ENCODE data around the gene PRSS50.

The PRSS50 gene

GRCh38 chr3:46679681-46680080 lies 38.0 kb downstream of the PRSS50 start:
- H3K36me3 Mint-ChIP-seq, result no peaks in the 10 kb centered on the region
- no peak overlapping the region for H3K27ac Mint-ChIP-seq
- no peaks in the 10 kb centered on the region for H3K27me3 Mint-ChIP-seq
- H3K4me1 Mint-ChIP-seq, result no peaks in the 10 kb centered on the region
- ATAC-seq (replicated peaks) (no peak), DNase-seq (no peak)
- no peaks in the 10 kb centered on the region for H3K9me3 Mint-ChIP-seq
- no peak overlapping the region for H3K4me3 Mint-ChIP-seq

GRCh38 chr3:46678280-46678679 lies 39.4 kb downstream of the PRSS50 start:
- Mint-ChIP-seq H3K27ac (no peak overlapping the region), H3K36me3 (no peaks in the 10 kb centered on the region), H3K9me3 (peaks cover 0 to 1% of the 10 kb centered on the region in 2 donors), H3K4me3 (no peak overlapping the region), H3K27me3 (peaks cover 5 to 6% of the 10 kb centered on the region in 2 donors), H3K4me1 (no peaks in the 10 kb centered on the region)
- DNase-seq (no peak), ATAC-seq (replicated peaks) (no peak)

GRCh38 chr3:46677411-46677726 lies 40.3 kb downstream of the PRSS50 start:
- Mint-ChIP-seq H3K27ac (no peak overlapping the region), H3K9me3 (peaks cover 0 to 1% of the 10 kb centered on the region in 2 donors), H3K36me3 (no peaks in the 10 kb centered on the region), H3K4me3 (no peak overlapping the region), H3K27me3 (peaks cover 6 to 8% of the 10 kb centered on the region in 2 donors), H3K4me1 (no peaks in the 10 kb centered on the region)
- no peak for ATAC-seq (replicated peaks)
- DNase-seq, result no peak

GRCh38 chr3:46676601-46677410 lies 40.9 kb downstream of the PRSS50 start:
- Mint-ChIP-seq H3K27ac (no peak overlapping the region), H3K9me3 (peaks cover 0 to 1% of the 10 kb centered on the region in 2 donors), H3K4me3 (no peak overlapping the region), H3K4me1 (no peaks in the 10 kb centered on the region), H3K27me3 (peaks cover 6 to 8% of the 10 kb centered on the region in 2 donors), H3K36me3 (no peaks in the 10 kb centered on the region)
- ATAC-seq (replicated peaks) (no peak), DNase-seq (no peak)

- no peaks in the 10 kb centered on the region for H3K4me1 Mint-ChIP-seq
Measured at GRCh38 chr3:46675843-46676567, 41.7 kb downstream of the PRSS50 start.

GRCh38 chr3:46675426-46675825 lies 42.2 kb downstream of the PRSS50 start:
- DNase-seq (no peak), ATAC-seq (replicated peaks) (no peak)
- Mint-ChIP-seq H3K36me3 (no peaks in the 10 kb centered on the region), H3K27ac (no peak overlapping the region), H3K9me3 (peaks cover 0 to 1% of the 10 kb centered on the region in 2 donors), H3K4me1 (no peaks in the 10 kb centered on the region), H3K4me3 (no peak overlapping the region), H3K27me3 (peaks cover 6 to 8% of the 10 kb centered on the region in 2 donors)

More at GRCh38 chr3:46675843-46676567, 41.7 kb downstream of the PRSS50 start:
- Mint-ChIP-seq H3K36me3 (no peaks in the 10 kb centered on the region), H3K27me3 (peaks cover 6 to 8% of the 10 kb centered on the region in 2 donors), H3K4me3 (no peak overlapping the region), H3K27ac (no peak overlapping the region), H3K9me3 (peaks cover 0 to 1% of the 10 kb centered on the region in 2 donors)
- no peak for ATAC-seq (replicated peaks)
- no peak for DNase-seq

GRCh38 chr3:46674031-46674845 lies 43.4 kb downstream of the PRSS50 start:
- H3K4me3 Mint-ChIP-seq, result no peak overlapping the region
- H3K36me3 Mint-ChIP-seq, result no peaks in the 10 kb centered on the region
- H3K4me1 Mint-ChIP-seq, result no peaks in the 10 kb centered on the region
- peaks cover 6 to 8% of the 10 kb centered on the region in 2 donors for H3K27me3 Mint-ChIP-seq
- ATAC-seq (replicated peaks) (no peak), DNase-seq (no peak)
- H3K27ac Mint-ChIP-seq, result no peak overlapping the region
- H3K9me3 Mint-ChIP-seq, result peaks cover 0 to 1% of the 10 kb centered on the region in 2 donors

- H3K4me3 Mint-ChIP-seq, result no peak overlapping the region
- H3K36me3 Mint-ChIP-seq, result no peaks in the 10 kb centered on the region
- ATAC-seq (replicated peaks) (no peak), DNase-seq (no peak)
- no peaks in the 10 kb centered on the region for H3K4me1 Mint-ChIP-seq
- peaks cover 6 to 8% of the 10 kb centered on the region in 2 donors for H3K27me3 Mint-ChIP-seq
- no peak overlapping the region for H3K27ac Mint-ChIP-seq
- H3K9me3 Mint-ChIP-seq, result peaks cover 0 to 1% of the 10 kb centered on the region in 2 donors
Measured at GRCh38 chr3:46673151-46674030, 44.3 kb downstream of the PRSS50 start.

- peaks cover 6 to 8% of the 10 kb centered on the region in 2 donors for H3K27me3 Mint-ChIP-seq
- DNase-seq (no peak), ATAC-seq (replicated peaks) (no peak)
- no peak overlapping the region for H3K27ac Mint-ChIP-seq
- H3K4me3 Mint-ChIP-seq, result no peak overlapping the region
- H3K36me3 Mint-ChIP-seq, result no peaks in the 10 kb centered on the region
- peaks cover 0 to 1% of the 10 kb centered on the region in 2 donors for H3K9me3 Mint-ChIP-seq
- H3K4me1 Mint-ChIP-seq, result no peaks in the 10 kb centered on the region
Measured at GRCh38 chr3:46672349-46672695, 45.3 kb downstream of the PRSS50 start.

- peaks cover 0 to 1% of the 10 kb centered on the region in 2 donors for H3K9me3 Mint-ChIP-seq
- DNase-seq, result no peak
Measured at GRCh38 chr3:46671541-46672348, 45.9 kb downstream of the PRSS50 start.

GRCh38 chr3:46670891-46671427 lies 46.7 kb downstream of the PRSS50 start:
- Mint-ChIP-seq H3K27ac (no peak overlapping the region), H3K9me3 (peaks cover 0 to 1% of the 10 kb centered on the region in 2 donors), H3K4me3 (no peak overlapping the region), H3K27me3 (peaks cover 6 to 8% of the 10 kb centered on the region in 2 donors), H3K36me3 (no peaks in the 10 kb centered on the region), H3K4me1 (no peaks in the 10 kb centered on the region)
- DNase-seq, result no peak
- no peak for ATAC-seq (replicated peaks)

More at GRCh38 chr3:46671541-46672348, 45.9 kb downstream of the PRSS50 start:
- H3K27ac Mint-ChIP-seq, result no peak overlapping the region
- no peaks in the 10 kb centered on the region for H3K36me3 Mint-ChIP-seq
- peaks cover 6 to 8% of the 10 kb centered on the region in 2 donors for H3K27me3 Mint-ChIP-seq
- no peak overlapping the region for H3K4me3 Mint-ChIP-seq
- no peak for ATAC-seq (replicated peaks)
- H3K4me1 Mint-ChIP-seq, result no peaks in the 10 kb centered on the region

GRCh38 chr3:46670000-46670890 lies 47.4 kb downstream of the PRSS50 start:
- Mint-ChIP-seq H3K4me3 (no peak overlapping the region), H3K27ac (no peak overlapping the region)
- no peak for ATAC-seq (replicated peaks)

More at GRCh38 chr3:46670000-46670890, 47.4 kb downstream of the PRSS50 start:
- Mint-ChIP-seq H3K27me3 (peaks cover 6 to 8% of the 10 kb centered on the region in 2 donors), H3K36me3 (no peaks in the 10 kb centered on the region), H3K4me1 (no peaks in the 10 kb centered on the region), H3K9me3 (peaks cover 0 to 1% of the 10 kb centered on the region in 2 donors)
- DNase-seq, result no peak
